Epithelial cell of proximal tubule (primary cell): ENCODE measurements around the gene LTBP3. TPM values are rescaled to one million over a fixed set of nuclear protein-coding genes. Genes with fewer than 3 reads are reported as not detected.

ENCODE experiments used
- DNase-seq: peaks from one replicate; pipeline ENCODE4 v3.0.0-alpha.2; 2011; ENCODE audit warnings: low read depth
- H3K4me3 ChIP-seq: 2 replicates; pipeline ENCODE4 v1.5.1; 2011; ENCODE audit warnings: low read depth, mild to moderate bottlenecking, low read length
- total RNA-seq: library from RNA; depleted of rRNA; stranded (reverse); fragments of >200 nt; gene quantifications from 2 replicates; pipeline ENCODE4 v1.2.3, GENCODE V29; 2015
- TF ChIP-seq, protein P1 (sequence below): conservative IDR thresholded peaks from 2 replicates; pipeline ENCODE4 v1.5.1; 2012; ENCODE audit warnings: low read depth, mild to moderate bottlenecking, low read length

LTBP3 gene
- total RNA-seq, 1 donor from 2014 or later, result 102 TPM

GRCh38 chr11:65493367-65494176 is 64.6 kb downstream of the LTBP3 start:
- TF ChIP-seq, protein P1, sequence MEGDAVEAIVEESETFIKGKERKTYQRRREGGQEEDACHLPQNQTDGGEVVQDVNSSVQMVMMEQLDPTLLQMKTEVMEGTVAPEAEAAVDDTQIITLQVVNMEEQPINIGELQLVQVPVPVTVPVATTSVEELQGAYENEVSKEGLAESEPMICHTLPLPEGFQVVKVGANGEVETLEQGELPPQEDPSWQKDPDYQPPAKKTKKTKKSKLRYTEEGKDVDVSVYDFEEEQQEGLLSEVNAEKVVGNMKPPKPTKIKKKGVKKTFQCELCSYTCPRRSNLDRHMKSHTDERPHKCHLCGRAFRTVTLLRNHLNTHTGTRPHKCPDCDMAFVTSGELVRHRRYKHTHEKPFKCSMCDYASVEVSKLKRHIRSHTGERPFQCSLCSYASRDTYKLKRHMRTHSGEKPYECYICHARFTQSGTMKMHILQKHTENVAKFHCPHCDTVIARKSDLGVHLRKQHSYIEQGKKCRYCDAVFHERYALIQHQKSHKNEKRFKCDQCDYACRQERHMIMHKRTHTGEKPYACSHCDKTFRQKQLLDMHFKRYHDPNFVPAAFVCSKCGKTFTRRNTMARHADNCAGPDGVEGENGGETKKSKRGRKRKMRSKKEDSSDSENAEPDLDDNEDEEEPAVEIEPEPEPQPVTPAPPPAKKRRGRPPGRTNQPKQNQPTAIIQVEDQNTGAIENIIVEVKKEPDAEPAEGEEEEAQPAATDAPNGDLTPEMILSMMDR, result no peak
- H3K4me3 ChIP-seq, result peak overlapping the region; percentile 19
- peak; percentile 84 for DNase-seq

DNA sequence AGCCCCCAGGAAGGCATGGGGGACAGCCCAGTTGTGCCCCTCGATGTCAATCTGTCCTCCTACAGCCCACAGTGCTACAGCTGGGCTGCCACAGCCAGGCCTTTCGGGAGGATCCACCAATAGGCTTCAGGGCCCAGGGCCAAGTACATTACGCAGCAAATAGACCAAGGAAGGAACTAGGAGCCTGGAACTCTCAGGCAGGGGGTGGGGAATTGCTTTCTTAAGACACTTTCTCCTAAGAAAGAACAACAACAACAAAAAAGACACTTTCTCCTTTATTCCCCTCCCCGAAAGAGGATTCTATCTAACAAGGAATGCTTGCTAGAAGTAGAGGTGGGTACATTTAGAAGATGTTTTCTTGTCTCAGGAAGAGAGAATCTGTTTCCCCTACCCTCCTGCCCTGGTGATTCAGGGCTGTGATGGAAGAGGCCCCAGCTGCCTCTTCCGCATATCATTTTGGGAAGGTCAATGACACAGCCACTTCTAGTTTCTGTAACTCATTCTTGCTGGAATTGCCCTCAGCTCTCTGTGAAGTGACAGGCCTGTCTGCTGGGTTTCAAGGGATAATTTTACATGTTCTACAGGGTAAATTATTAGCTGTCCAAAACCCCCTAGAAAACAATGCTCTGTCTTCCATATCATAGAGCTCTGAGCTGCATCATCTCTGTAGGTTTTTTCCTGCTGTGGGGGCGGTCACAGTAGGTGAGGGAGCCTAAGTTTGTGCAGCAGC is 65.4 kb downstream of the LTBP3 start:
- TF ChIP-seq, protein P1, result no peak
- peak overlapping the region; percentile 19 for H3K4me3 ChIP-seq
- no peak for DNase-seq

DNA sequence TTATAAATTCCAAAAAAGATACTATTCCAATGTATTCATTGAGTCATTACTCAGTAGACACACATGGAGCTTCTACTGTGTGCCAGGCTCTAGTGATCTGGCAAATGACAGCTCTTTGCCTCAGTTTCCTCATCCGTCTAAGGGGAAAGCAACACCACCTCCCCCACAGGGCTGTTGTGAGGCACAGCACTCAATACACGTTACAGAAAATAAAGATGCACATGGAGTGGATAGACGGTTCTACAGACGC is 65.8 kb downstream of the LTBP3 start:
- TF ChIP-seq, protein P1, result no peak
- peak overlapping the region; percentile 10 for H3K4me3 ChIP-seq

GRCh38 chr11:65491614-65492386 is 66.4 kb downstream of the LTBP3 start:
- H3K4me3 ChIP-seq, result peak overlapping the region; percentile 7
- TF ChIP-seq, protein P1, result no peak
- peak; percentile 79 for DNase-seq

More for the DNA sequence above, 65.8 kb downstream of the LTBP3 start:
- DNase-seq, result no peak

DNA sequence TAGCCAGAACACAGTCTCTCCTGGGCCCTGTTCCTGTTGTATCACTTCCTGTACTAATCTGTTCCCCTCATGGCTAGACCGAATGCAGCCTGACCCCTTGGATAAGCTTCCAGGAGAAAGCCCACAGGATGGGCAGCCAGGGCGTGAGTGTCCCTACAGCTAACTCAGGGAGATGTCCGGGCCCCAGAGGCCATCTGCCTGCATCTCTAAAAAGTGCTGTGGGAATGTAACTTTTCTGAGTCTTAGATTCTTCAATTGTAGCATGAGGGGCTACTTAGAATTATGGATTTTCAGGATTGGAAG is 67.0 kb downstream of the LTBP3 start:
- DNase-seq, result no peak
- no peak overlapping the region for H3K4me3 ChIP-seq
- TF ChIP-seq, protein P1, result no peak

DNA sequence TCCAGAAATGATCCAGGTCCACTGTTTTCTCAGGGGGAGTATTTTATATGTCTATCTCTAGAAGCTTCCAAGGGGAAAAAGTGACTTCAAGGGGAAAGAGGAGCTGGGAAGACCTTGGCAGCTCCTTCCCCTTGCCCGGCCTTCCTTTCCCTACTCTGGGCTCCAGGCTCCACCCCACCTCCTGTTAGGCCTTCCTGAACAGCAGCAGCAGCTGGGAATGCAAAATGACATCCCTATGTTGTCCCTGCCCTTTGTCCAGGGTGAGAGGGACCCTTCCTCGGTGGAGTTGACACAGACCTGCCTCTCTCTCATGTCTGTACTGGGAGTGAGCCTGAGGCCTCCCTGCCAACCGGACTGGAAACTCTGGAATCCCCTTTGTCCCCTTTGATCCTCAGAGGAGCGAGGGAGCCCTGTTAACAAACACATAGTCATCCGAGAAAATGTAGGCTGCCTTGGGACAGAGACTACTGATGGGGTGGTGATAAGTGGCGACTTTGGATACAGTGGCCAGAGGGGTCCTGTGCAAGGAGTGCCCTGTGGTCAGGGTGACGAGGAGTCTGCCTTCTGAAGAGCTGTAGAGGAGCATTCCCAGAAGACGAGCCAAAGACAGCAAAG is 68.3 kb downstream of the LTBP3 start:
- H3K4me3 ChIP-seq, result no peak overlapping the region

More for the DNA sequence above, 68.3 kb downstream of the LTBP3 start:
- no peak for DNase-seq
- TF ChIP-seq, protein P1, result no peak
